Loucy (cell line): Measurements from ENCODE around the gene SLC22A17.

Experiments used
- CTCF ChIP-seq: fragments of 200-600 bp; sonication (generic); conservative IDR thresholded peaks from 2 replicates; pipeline ENCODE4 v1.5.1; 2014; ENCODE audit warnings: mild to moderate bottlenecking, antibody characterized with exemption, low read length
- EZH2phosphoT487 ChIP-seq: fragments of 200-600 bp; IDR thresholded peaks from 2 replicates; pipeline ENCODE4 v1.6.1; 2018; ENCODE audit warnings: antibody characterized with exemption, mild to moderate bottlenecking, moderate library complexity, borderline replicate concordance

- TF ChIP-seq EZH2phosphoT487, result no peak
- TF ChIP-seq CTCF, result no peak
Measured at GRCh38 chr14:23382276-23382675, 29.6 kb upstream of the SLC22A17 start.
